ENCODE results near the gene GSDME. TPM values are rescaled to one million over a fixed set of nuclear protein-coding genes. Genes with fewer than 3 reads are reported as not detected.
"Not testable (repeated sequence)": the region's sequence is repeated elsewhere in the genome, so short reads cannot be mapped to it uniquely, and the experiment has no call there.

GSDME gene
- total RNA-seq = 4.8 TPM

DNA sequence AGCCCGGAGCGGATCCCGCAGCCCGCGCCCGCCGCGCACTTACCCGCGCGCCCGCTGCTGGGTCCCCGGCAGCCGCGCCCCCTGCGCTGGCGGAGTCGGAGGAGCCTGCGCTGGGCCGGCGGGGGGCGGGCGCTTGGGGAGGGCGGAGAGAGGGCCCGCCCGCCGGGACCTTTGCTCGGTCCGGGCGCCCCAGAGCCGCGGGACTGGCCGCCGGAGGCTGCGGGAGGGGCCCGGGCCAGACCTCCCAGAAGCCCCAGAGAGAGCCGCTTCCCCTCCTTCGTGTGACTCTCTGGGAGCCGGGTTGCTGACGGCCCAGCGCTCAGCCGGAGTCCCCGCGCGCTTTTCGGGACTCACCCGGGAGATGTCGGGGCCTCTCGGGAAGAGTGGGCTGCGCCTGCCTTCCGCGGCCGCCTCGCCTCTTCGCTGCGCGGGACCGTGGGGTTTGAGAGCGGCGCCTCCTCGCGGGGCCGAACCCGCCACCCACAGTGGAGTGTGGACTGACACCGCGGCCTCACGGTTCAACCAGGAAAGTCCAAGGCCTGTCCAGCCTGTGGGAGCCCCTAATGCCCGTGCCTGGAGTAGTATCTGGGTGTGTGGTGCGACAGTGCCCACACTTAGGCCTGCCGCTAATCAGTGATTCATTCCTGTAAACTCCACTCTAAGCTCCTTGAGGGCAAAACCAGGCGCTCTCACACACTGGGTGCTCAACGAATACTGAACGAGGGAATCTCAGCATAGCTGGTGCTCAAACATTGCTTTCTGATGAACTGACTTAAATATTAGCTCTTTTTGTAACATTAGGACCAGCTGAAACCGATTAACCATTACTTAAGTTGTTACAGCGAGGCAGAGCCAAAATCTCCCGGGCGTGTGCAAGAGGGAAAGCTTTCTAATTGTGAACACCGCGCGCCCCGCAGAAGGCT, at the start of gene GSDME:
TSS of gene GSDME (minus strand) at position 112 of the 923 bp plus-strand sequence. CDS start 7,690 bp downstream, outside the sequence.
- peak; percentile 86 for DNase-seq (ENCODE audit: low spot score)
- peak; percentile 95 for ATAC-seq

DNA sequence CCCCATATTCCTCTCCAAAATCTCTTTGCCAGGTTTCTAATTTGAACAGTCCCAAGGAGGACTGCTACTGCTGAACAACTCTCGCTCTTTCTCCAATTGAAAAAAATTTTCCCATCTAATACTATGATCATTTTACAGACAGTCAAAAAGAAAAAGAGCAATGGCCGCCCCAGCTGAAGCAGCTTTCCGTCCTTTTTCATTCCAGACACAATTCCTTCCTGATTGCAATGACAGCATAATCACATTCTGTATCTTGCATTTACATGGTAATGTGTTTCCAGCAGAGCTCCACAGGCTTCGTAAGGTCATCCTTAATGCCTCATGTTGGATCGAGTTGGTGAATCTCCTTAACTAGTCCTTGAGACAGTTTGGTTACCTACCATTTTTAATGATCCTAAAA, 45.0 kb upstream of the GSDME start:
- ATAC-seq (no peak), DNase-seq (ENCODE audit: low spot score) (no peak)

DNA sequence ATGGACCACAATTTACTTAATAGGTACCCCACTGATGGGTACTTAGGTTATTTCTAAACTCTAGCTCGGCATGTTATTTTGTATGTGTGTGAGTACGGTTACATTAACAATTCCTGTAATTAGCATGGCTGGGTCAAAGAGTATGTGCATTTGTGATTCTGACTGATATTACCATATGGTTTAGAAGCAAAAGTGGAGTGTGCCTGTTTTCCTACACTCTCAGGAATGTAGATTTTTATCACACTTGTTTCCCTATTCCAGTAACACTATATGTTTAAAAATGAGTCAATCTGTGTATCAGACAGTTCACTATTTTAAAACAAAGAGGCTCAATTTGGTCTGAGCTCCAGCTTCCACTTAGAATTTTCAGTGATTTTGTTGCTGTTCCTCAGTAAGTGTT, 44.6 kb upstream of the GSDME start:
- ATAC-seq = no peak
- no peak for DNase-seq (ENCODE audit: low spot score)

DNA sequence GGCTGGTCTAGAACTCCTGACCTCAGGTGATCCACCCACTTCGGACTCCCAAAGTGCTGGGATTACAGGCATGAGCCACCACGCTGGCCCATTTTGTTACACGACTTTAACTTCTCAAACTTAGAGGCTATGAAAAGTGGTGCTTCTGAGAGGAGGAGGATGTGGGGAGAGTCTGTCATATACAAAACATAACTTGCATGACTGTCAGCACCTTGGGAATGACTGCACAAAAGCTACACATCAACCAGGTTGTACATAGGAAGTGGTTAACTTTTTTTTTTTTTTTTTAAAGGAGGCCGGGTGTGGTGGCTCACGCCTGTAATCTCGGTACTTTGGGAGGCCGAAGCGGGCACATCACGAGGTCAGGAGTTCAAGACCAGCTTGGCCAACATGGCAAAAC, 43.4 kb upstream of the GSDME start:
- no peak for ATAC-seq
- DNase-seq (ENCODE audit: low spot score) = no peak

DNA sequence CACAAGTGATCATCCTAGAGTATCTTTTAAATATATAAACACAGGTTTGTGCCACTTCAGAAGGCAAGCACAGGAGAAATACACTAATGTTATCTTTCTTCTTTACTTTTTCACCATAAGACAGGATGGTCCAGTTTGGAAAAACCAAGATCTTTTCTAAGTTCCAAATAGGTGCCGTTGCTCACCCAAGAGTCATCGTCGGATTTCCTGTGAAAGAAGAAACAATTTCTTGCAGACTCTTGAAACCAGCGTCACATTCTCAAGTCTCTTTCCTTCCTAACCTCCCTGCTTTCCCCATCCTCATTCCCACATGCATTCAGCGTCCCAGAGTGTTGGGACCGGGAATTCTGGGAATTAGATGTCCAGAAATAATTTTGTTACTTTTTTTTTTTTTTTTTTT, 42.8 kb upstream of the GSDME start:
- no peak for DNase-seq (ENCODE audit: low spot score)
- no peak for ATAC-seq

DNA sequence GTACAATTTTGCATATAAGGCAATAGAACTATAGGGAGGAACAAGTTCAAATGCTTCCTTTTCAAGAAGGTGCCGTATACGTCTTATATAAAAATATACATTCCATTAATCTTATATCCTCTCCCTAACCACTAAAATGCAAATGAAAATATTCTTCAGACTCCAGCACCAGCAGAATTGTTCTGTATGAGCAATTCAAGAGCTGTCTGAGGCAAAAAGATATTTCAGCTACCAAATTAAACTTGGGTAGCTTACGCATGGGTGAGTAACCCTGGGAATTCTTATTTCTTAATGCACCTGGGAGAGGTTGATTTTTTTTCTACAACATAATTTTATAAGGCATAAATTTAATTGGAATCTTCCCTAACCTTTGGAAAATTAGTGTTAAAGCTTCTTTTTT, 42.2 kb upstream of the GSDME start:
- ATAC-seq = no peak
- no peak for DNase-seq (ENCODE audit: low spot score)

DNA sequence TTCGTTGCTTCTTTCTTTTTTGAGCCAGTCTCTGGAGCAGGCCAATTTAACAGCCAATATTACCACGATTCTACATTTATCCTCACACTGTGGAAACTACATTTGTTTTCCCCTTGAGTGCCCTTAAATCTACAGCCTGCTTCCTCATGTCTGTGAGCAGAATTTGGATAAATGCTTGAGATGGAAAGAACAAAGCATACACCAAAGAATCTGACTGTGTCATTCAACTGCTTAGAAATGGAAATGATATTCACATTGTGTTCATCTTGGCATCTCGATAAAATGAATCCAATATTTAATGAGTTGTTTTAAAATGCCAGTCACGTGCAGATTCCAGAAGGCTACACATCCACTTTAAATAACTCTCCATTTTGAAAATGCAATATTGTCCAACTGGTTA, 41.0 kb upstream of the GSDME start:
- ATAC-seq (no peak), DNase-seq (ENCODE audit: low spot score) (no peak)

DNA sequence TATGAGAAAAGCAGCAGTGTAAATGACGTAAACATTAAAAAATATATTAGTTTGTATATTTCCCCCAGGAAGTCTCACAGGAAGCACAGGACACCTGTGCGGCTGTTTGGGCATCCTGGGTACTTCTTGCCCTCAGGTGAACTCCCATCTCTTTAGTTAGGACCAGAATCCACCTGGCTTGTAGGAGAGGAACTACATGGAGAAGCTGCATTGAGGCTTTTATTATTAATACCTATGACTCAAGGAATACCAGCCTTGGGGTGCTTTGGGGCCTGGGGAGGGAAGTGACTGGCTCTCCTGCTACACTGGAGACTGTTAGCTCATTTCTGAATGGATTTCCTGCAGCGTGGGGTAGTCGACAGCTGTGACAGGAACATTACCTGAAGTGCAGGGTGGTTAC, 40.0 kb upstream of the GSDME start:
- no peak for ATAC-seq
- DNase-seq (ENCODE audit: low spot score) = no peak

DNA sequence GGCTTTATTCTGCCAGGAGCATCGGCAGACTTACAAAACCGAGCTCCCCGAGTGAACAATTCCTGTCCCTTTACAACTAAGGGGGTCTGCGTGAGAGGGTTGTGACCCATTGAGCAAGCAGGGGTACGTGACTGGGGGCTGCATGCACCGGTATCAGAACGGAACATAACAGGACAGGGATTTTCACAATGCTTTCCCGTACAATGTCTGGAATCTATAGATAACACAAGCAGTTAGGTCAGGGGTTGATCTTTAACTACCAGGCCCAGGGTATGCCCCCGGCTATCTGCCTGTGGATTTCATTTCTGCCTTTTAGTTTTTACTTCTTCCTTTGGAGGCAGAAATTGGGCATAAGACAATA, 38.1 kb upstream of the GSDME start:
- ATAC-seq = no peak
- DNase-seq (ENCODE audit: low spot score) = no peak

DNA sequence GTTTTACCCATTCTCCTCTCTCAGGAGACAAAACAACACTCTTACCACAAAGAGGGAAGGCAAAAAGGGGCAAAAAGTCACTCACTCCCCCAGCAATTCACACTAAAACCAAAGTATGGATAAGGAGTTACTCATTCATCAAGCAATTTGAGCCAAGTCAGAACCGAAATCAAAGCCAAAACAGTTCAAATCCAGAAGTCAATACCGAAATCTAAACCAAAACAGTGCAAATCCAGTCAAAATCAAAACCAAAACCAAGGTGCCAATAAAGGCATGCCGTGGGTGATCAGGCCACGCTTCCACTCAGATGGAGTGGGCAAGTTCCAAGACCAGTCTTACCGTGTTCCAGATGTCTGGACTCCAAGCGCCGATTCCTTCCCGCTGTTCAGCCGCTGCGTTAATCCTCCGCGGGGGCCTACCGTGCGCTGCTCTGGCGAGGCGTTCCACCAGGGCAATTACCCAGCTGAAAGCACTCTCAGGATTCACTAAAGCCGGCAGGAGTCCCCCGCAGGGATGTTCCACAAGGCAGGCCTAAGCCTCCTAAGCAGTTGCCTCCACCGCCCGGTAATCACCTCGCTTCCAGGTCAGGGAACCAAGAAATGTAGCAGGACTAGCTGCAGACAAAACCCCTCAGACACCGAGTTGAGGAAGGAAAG, 37.6 kb upstream of the GSDME start:
- DNase-seq (ENCODE audit: low spot score); ATAC-seq: not testable (repeated sequence)

DNA sequence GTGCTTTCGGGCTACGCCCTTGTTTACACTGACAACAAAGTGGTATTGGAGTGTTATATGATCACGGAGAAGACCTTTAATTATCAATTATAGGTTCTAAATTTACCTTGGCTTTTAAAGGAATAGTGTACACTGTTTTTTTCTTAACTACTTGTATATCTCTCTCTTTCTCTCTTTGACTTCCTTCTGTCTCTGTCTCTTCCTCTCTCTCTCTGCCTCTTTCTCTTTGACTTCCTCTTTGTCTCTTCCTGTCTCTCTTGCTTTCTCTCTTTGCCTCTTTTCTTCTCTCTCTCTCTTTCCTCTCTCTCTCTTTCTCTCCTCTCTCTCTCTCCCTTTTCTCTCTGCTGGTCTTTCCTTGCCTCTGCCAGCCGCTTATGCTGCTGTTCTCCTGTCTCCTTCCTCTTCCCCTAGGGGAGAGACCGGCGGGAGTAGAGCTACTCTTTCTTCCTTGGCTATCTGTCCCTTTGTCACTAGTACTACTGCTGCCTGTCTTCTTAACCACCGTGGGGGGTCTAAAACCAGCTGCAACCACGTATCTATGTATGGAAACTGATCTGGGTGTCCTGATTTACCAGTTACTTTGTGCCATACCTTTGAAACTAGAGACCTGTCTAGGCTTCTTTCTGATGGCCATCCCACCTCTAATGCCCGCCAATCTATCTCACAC, 36.9 kb upstream of the GSDME start:
- no peak for ATAC-seq

DNA sequence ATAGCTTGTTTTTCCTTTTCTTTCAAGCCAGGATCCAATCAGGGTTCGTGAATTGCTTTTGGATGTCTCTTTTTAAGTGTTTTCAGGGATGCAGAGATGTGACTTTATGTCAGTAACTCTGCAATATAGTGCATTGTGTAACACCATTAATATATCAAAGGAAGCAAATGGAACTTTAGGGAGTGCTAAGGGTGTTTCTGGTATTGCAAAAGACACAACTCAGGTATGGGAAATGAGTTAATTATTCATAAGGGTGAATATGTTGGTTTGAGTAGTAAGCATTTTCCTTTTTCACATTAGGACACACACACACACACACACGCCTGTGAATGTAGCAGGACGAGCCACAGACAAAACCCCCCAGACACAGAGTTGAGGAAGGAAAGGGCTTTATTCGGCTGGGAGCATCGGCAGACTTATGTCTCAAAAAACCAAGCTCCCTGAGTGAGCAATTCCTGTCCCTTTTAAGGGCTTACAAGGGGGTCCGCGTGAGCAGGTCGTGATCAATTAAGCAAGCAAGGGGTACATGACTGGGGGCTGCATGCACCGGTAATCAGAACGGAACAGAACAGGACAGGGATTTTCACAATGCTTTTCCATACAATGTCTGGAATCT, 31.8 kb upstream of the GSDME start:
- ATAC-seq = no peak

More for the DNA sequence above, 36.9 kb upstream of the GSDME start:
- no peak for DNase-seq (ENCODE audit: low spot score)

DNA sequence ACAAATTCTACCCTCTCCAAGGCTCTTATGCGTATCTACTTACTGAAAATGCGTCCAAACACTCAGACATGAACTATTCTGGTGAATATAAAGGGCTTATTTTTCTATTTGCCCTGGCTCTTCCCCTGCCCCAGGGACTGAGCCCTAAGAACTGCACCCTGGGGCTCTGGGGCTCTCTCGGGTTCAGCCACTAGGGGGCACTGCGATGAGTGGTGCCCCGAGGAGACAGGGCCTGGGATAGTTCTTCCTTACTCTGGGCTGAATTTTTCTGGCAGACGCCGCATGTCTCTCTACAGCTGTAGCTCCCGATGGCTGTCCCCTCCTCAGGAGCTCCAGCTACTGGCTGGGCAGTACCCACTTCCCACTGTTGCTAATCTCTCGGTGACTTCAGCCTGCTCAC, 30.8 kb upstream of the GSDME start:
- DNase-seq (ENCODE audit: low spot score) (no peak), ATAC-seq (no peak)

More for the DNA sequence above, 31.8 kb upstream of the GSDME start:
- no peak for DNase-seq (ENCODE audit: low spot score)

DNA sequence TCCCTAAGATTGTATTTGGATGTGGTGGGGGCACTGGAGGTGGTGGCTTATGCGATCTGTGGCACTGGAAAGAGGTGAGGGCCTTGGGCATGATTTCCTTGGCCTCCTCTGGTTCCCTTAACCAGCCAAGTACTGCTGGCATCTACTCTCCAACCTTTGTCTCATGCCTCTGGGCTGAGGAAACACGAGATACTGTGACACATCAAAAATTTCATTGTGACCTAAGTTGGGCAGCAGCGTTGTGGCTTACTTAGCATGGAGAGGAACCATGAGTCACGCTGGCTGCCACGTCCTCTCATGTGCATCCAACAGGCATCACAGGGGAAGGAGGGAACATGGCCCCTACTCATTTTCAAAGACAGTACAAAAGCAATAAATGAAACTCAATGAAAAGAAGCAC, 29.7 kb upstream of the GSDME start:
- ATAC-seq = no peak
- no peak for DNase-seq (ENCODE audit: low spot score)

DNA sequence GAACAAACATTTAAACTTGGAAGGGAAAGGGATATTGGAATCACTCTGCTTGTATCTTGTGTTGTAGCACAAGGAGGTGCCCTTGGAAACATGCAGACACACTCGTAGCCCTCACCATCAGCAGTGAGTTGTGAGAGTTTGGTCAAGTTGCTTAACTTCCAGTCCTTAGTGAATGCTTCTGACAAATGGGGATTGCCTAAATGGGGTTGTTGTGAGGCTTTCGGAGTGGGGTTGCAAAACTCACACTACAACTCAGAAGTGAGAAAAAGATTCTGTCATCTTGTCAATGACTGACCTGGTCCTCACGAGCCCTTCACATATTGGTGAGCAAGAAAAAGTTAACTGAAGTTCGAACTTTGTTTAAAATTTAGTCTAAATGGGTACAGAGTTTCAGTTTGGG, 29.0 kb upstream of the GSDME start:
- no peak for ATAC-seq
- DNase-seq (ENCODE audit: low spot score) = no peak

DNA sequence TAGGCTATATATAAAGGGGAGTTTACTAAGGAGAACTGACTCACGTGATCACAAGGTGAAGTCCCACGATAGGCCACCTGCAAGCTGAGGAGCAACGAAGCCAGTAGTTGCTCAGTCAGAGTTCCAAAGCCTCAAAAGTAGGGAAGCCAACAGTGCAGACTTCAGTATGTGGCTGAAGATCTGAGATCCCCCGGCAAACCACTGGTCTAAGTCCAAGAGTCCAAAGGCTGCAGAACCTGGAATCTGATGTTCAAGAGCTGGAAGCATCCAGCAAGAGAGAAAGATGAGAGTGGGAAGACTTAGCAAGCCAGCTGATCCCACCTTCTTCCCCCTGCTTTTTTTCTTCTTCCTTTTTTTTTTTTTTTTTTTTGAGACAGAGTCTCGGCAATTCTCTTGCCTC, 27.0 kb upstream of the GSDME start:
- ATAC-seq (no peak), DNase-seq (ENCODE audit: low spot score) (no peak)

DNA sequence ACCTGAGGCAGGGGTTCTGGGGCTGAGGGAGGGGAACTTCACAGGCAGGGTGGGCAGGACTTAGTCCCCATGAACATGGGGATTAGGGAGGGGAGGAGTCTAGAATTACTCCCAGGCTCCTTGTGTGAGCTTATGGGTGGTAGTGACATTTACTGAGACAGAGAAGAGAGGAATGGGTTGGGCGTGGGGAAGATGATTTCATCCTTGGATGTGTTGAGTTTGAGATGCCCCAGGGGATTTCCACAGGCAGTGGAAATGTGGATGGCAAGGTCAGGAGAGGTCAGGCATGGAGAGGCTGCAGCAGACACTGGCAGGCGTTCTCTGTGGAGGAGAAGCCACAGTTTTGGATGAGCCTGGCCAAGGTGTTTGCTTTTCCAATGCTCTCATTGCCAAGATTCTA, 26.4 kb upstream of the GSDME start:
- ATAC-seq = no peak
- no peak for DNase-seq (ENCODE audit: low spot score)

DNA sequence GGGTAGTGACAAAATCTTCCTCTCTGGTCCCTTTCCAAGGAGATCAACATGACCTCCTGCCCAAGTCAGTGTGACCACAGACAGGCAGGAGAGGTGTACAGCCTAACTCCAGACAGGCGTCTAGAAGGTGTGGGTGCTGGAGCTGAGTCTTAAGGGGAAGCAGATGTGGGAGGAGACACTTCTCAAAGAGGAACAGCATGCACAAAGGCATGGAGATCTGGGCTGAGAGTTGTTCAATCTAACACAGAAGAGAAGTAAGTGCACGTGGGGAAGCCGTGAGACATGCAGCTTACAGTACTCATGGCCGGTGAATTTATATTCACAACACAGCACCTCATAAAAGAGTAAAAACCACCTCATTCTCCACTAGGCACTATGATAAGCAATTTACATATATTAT, 23.8 kb upstream of the GSDME start:
- DNase-seq (ENCODE audit: low spot score) = no peak
- no peak for ATAC-seq

DNA sequence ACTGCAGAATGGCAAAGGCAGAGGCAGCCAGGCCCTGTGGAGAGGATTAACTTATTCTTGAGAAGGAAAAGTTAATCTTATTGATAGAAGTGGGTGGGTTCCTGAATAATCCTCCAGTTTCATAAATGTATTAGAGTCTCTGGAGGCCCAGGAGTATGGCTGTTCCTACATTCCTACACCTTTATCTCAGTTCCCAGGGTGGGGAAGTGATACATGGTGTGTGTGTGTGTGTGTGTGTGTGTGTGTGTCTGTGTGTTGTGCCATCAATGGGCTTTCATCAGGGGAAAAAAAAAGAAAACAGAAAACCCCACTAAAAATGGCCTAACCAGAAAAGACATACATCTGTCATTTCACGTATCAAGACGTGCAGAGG, 22.0 kb upstream of the GSDME start:
- DNase-seq (ENCODE audit: low spot score) = no peak
- ATAC-seq = no peak

DNA sequence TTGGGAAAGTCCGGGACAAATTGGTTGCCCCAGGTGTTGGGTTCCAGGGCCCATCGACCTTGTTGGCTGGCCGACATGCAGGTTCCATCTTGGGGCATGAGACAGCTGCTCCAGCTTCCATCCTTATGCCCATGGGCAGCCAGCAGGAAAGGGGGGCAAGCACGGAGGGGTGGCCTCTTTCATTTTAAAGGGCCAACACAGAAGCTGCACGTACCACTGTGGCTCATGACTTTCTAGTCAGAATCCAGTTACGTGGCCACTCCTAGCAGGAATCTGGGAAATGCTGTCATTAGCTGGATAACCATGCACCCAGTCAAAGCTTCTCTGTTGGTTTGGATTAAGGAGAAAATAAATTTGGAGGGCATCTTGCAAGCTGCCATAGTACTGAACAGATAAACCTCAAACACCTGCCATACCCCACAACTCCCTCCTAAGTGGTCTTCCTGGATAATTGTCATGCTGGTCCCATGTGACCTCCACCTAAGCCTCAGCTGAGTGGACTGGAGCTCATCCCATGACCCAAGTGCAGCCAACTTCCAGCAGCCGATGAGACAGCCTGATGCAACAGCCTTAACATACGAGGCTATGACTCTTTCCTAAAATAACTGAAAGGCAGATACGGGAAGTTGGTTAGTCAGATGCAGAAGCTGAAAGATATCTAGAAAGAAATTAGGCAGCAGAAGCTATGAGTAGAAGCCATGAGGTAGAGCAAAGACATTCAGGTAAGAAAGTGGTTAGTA, 21.4 kb upstream of the GSDME start:
- ATAC-seq (no peak), DNase-seq (ENCODE audit: low spot score) (no peak)

DNA sequence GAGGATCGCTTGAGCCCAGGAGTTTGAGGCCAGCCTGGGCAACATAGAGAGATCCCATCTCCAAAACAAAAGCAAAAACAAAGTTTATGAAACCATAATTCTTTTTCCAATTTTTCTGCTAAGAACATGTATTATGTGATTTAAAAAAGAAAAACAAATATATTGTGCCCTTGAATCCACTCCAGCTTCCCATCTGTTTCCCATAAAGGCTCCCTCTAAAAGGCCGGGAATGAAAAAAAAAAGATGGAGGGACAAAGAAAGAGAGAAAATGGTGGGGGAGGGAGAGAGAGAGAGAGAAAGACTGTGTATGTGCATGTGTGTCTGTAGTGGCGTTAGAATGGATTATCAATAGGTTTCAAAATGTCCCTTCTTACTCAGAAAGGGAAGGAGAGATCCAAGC, 20.5 kb upstream of the GSDME start:
- no peak for ATAC-seq
- DNase-seq (ENCODE audit: low spot score) = no peak
